Smooth muscle cell (in vitro differentiated cells): ENCODE results near the gene PAX9. TPM values are rescaled to one million over a fixed set of nuclear protein-coding genes. Genes with fewer than 3 reads are reported as not detected.

Experiments
- DNase-seq: peaks from one replicate; lab custom pipeline; 2025; ENCODE audit not compliant: unreplicated experiment; lab: John Stamatoyannopoulos, UW
- H2AFZ ChIP-seq: fragments of 200-600 bp; sonication (generic); 2 replicates; pipeline ENCODE4 v1.6.0; 2016; ENCODE audit warnings: antibody characterized with exemption, low read depth, mild to moderate bottlenecking
- H3F3A ChIP-seq: fragments of 200-600 bp; sonication (generic); 2 replicates; pipeline ENCODE4 v1.6.0; 2017; ENCODE audit warnings: antibody characterized with exemption, low read depth
- H3K27ac ChIP-seq: fragments of 200-600 bp; sonication (generic); 2 replicates; pipeline ENCODE4 v1.5.1; 2016; ENCODE audit warnings: low read depth, mild to moderate bottlenecking
- H3K27me3 ChIP-seq: fragments of 200-600 bp; sonication (generic); 2 replicates; pipeline ENCODE4 v1.6.1; 2016; ENCODE audit warnings: low read depth, mild to moderate bottlenecking
- H3K36me3 ChIP-seq: fragments of 200-600 bp; sonication (generic); 2 replicates; pipeline ENCODE4 v1.5.1; 2016; ENCODE audit warnings: low read depth
- H3K4me1 ChIP-seq: fragments of 200-600 bp; sonication (generic); 2 replicates; pipeline ENCODE4 v1.5.1; 2016; ENCODE audit warnings: low read depth
- H3K4me2 ChIP-seq: fragments of 200-600 bp; sonication (generic); 2 replicates; pipeline ENCODE4 v1.6.0; 2016; ENCODE audit warnings: mild to moderate bottlenecking
- H3K4me3 ChIP-seq: fragments of 200-600 bp; sonication (generic); 2 replicates; pipeline ENCODE4 v1.5.1; 2016; ENCODE audit warnings: mild to moderate bottlenecking
- H3K79me2 ChIP-seq: fragments of 200-600 bp; sonication (generic); 2 replicates; pipeline ENCODE4 v1.6.0; 2016; ENCODE audit warnings: low read depth, mild to moderate bottlenecking
- H3K9ac ChIP-seq: fragments of 200-600 bp; sonication (generic); 2 replicates; pipeline ENCODE4 v1.6.0; 2016; ENCODE audit warnings: low read depth
- H3K9me3 ChIP-seq: fragments of 200-600 bp; sonication (generic); replicated peaks from 2 replicates; pipeline ENCODE4 v1.5.1; 2016; ENCODE audit warnings: low read depth
- H4K20me1 ChIP-seq: fragments of 200-600 bp; sonication (generic); 2 replicates; pipeline ENCODE4 v1.6.0; 2016; ENCODE audit warnings: low read depth
- CTCF ChIP-seq: fragments of 200-600 bp; sonication (generic); IDR thresholded peaks from 2 replicates; pipeline ENCODE4 v1.5.1; 2017; ENCODE audit warnings: borderline replicate concordance, mild to moderate bottlenecking, antibody characterized with exemption; ENCODE audit not compliant: insufficient read depth, poor library complexity, severe bottlenecking
- WGBS: methylation state at CpG from one replicate; pipeline ENCODE4 v1.1.7; 2016; ENCODE audit warnings: low lambda C conversion rate; 5-methylcytosine and 5-hydroxymethylcytosine counted together
- polyA plus RNA-seq: library from polyadenylated mRNA; unstranded; fragments of >200 nt; fragmentation: Nextera tagmentation; extraction: Ambion mirVana; gene quantifications from 2 replicates; pipeline ENCODE4 v1.2.1, GENCODE V29; 2016
- total RNA-seq: library from RNA; depleted of rRNA; stranded (reverse); fragments of >200 nt; gene quantifications from 2 replicates; pipeline ENCODE4 v1.2.3, GENCODE V29; 2014

The PAX9 gene
- 0.04 TPM in 1 of 2 replicates, not detected in the other for total RNA-seq
- polyA plus RNA-seq = not detected in 2 replicates

GRCh38 chr14:36661506-36662257, at the start of gene PAX9:
TSS of gene PAX9 (plus strand) at chr14:36661860. CDS start at chr14:36662090, 230 bp downstream.
- Histone ChIP-seq H3K9me3 (no peaks in the 10 kb centered on the region), H3K36me3 (no peaks in the 10 kb centered on the region), H3K4me1 (peaks cover 31% of the 10 kb centered on the region), H4K20me1 (no peaks in the 10 kb centered on the region), H3K4me2 (peak within 1 kb of the TSS; percentile 98), H2AFZ (peak within 1 kb of the TSS; percentile 93), H3K4me3 (peak within 1 kb of the TSS; percentile 62), H3K9ac (no peak within 1 kb of the TSS), H3K79me2 (no peaks in the 10 kb centered on the region), H3K27me3 (peaks cover 100% of the 10 kb centered on the region), H3F3A (no peaks in the 10 kb centered on the region), H3K27ac (no peak within 1 kb of the TSS)
- under 1% methylated on average over 38 of the region's 44 CpGs for WGBS
- DNase-seq = no peak
- TF ChIP-seq CTCF = no peak

GRCh38 chr14:36617824-36618223, 43.8 kb upstream of the PAX9 start:
- 81% methylated on average over 5 of the region's 5 CpGs for WGBS
- Histone ChIP-seq H3K36me3 (no peaks in the 10 kb centered on the region), H2AFZ (no peak overlapping the region)

GRCh38 chr14:36618641-36619040, 43.0 kb upstream of the PAX9 start:
- Histone ChIP-seq H3K27ac (no peak overlapping the region), H3F3A (no peaks in the 10 kb centered on the region), H3K36me3 (no peaks in the 10 kb centered on the region), H4K20me1 (no peaks in the 10 kb centered on the region), H3K4me1 (no peaks in the 10 kb centered on the region), H3K4me3 (no peak overlapping the region), H3K79me2 (no peaks in the 10 kb centered on the region), H3K9me3 (no peaks in the 10 kb centered on the region), H2AFZ (no peak overlapping the region), H3K4me2 (no peak overlapping the region), H3K27me3 (peaks cover 3% of the 10 kb centered on the region), H3K9ac (no peak overlapping the region)
- no peak for DNase-seq
- no peak for TF ChIP-seq CTCF
- 66% methylated on average over 2 of the region's 2 CpGs for WGBS

More at GRCh38 chr14:36617824-36618223, 43.8 kb upstream of the PAX9 start:
- no peak for TF ChIP-seq CTCF
- H3K4me3 ChIP-seq = no peak overlapping the region
- H3K4me2 ChIP-seq = no peak overlapping the region
- peaks cover 3% of the 10 kb centered on the region for H3K27me3 ChIP-seq
- H3K79me2 ChIP-seq = no peaks in the 10 kb centered on the region
- H3K4me1 ChIP-seq = no peaks in the 10 kb centered on the region
- no peaks in the 10 kb centered on the region for H3K9me3 ChIP-seq
- no peak overlapping the region for H3K9ac ChIP-seq
- no peak overlapping the region for H3K27ac ChIP-seq
- DNase-seq = no peak
- H4K20me1 ChIP-seq = no peaks in the 10 kb centered on the region
- no peaks in the 10 kb centered on the region for H3F3A ChIP-seq

GRCh38 chr14:36619131-36619530, 42.5 kb upstream of the PAX9 start:
- Histone ChIP-seq H3K4me2 (no peak overlapping the region), H3F3A (no peaks in the 10 kb centered on the region), H3K9ac (no peak overlapping the region), H3K9me3 (no peaks in the 10 kb centered on the region), H2AFZ (no peak overlapping the region), H3K27ac (no peak overlapping the region), H3K79me2 (no peaks in the 10 kb centered on the region), H4K20me1 (no peaks in the 10 kb centered on the region), H3K4me3 (no peak overlapping the region), H3K4me1 (no peaks in the 10 kb centered on the region), H3K36me3 (no peaks in the 10 kb centered on the region), H3K27me3 (peaks cover 3% of the 10 kb centered on the region)
- no peak for TF ChIP-seq CTCF
- no peak for DNase-seq
- 77% methylated on average over 3 of the region's 3 CpGs for WGBS
